ENCODE measurements around the gene GALK1.
"Not testable (repeated sequence)": the region's sequence is repeated elsewhere in the genome, so short reads cannot be mapped to it uniquely, and the experiment has no call there.

Gene GALK1

GRCh38 chr17:75763613-75764416 is 1.2 kb downstream of the GALK1 start:
- no peak for DNase-seq

- no peak for DNase-seq
Measured at GRCh38 chr17:75763269-75763607, 1.8 kb downstream of the GALK1 start.

- no peak for DNase-seq
Measured at GRCh38 chr17:75762513-75763268, 2.3 kb downstream of the GALK1 start.

GRCh38 chr17:75759978-75760640 is 4.9 kb downstream of the GALK1 start:
- DNase-seq: not testable (repeated sequence)

- no peak for DNase-seq
Measured at GRCh38 chr17:75759457-75759856, 5.5 kb downstream of the GALK1 start.

GRCh38 chr17:75758131-75758905 is 6.7 kb downstream of the GALK1 start:
- DNase-seq: no peak

- no peak for DNase-seq
Measured at GRCh38 chr17:75757086-75757681, 7.8 kb downstream of the GALK1 start.

GRCh38 chr17:75756451-75757085 is 8.4 kb downstream of the GALK1 start:
- DNase-seq: no peak

- DNase-seq: no peak
Measured at GRCh38 chr17:75755990-75756389, 9.0 kb downstream of the GALK1 start.

GRCh38 chr17:75755205-75755901 is 9.6 kb downstream of the GALK1 start:
- no peak for DNase-seq

- DNase-seq: no peak
Measured at GRCh38 chr17:75754378-75755204, 10.4 kb downstream of the GALK1 start.

- no peak for DNase-seq
Measured at GRCh38 chr17:75753514-75754377, 11.2 kb downstream of the GALK1 start.

- DNase-seq: no peak
Measured at GRCh38 chr17:75752802-75753513, 12.0 kb downstream of the GALK1 start.

GRCh38 chr17:75752405-75752709 is 12.6 kb downstream of the GALK1 start:
- DNase-seq: no peak

GRCh38 chr17:75751676-75752404 is 13.2 kb downstream of the GALK1 start:
- no peak for DNase-seq

GRCh38 chr17:75750661-75751423 is 14.2 kb downstream of the GALK1 start:
- no peak for DNase-seq

Data from KG1 (cell line).